ENCODE results near the gene CELF3.
"Not testable (repeated sequence)": the region's sequence is repeated elsewhere in the genome, so short reads cannot be mapped to it uniquely, and the experiment has no call there.

CELF3 gene

GRCh38 chr1:151673407-151673806 lies 43.2 kb downstream of the CELF3 start:
- in situ Hi-C loops (cut with MboI; ENCODE audit: low sequenced_read_pairs, unreplicated experiment), result no loop called here
- DNase-seq (ENCODE audit: low spot score), result no peak
- no peak for TF ChIP-seq CTCF (IDR thresholded peaks at IDR 0.05; ENCODE audit: borderline replicate concordance, control extremely low read depth, extremely low read depth, insufficient read depth, missing control alignments)

GRCh38 chr1:151670036-151670675 lies 46.4 kb downstream of the CELF3 start:
- in situ Hi-C loops (cut with MboI; ENCODE audit: low sequenced_read_pairs, unreplicated experiment); DNase-seq (ENCODE audit: low spot score): not testable (repeated sequence)

GRCh38 chr1:151668090-151668489 lies 48.5 kb downstream of the CELF3 start:
- in situ Hi-C loops (cut with MboI; ENCODE audit: low sequenced_read_pairs, unreplicated experiment), result no loop called here
- DNase-seq (ENCODE audit: low spot score), result no peak
- no peak for TF ChIP-seq CTCF (IDR thresholded peaks at IDR 0.05; ENCODE audit: borderline replicate concordance, control extremely low read depth, extremely low read depth, insufficient read depth, missing control alignments)

GRCh38 chr1:151661751-151662150 lies 54.9 kb downstream of the CELF3 start:
- DNase-seq (ENCODE audit: low spot score), result no peak
- TF ChIP-seq CTCF (IDR thresholded peaks at IDR 0.05; ENCODE audit: borderline replicate concordance, control extremely low read depth, extremely low read depth, insufficient read depth, missing control alignments), result no peak
- in situ Hi-C loops (cut with MboI; ENCODE audit: low sequenced_read_pairs, unreplicated experiment), result no loop called here

GRCh38 chr1:151655371-151655770 lies 61.2 kb downstream of the CELF3 start:
- in situ Hi-C loops (cut with MboI; ENCODE audit: low sequenced_read_pairs, unreplicated experiment), result no loop called here
- DNase-seq (ENCODE audit: low spot score), result no peak
- TF ChIP-seq CTCF (IDR thresholded peaks at IDR 0.05; ENCODE audit: borderline replicate concordance, control extremely low read depth, extremely low read depth, insufficient read depth, missing control alignments), result no peak

GRCh38 chr1:151653397-151653796 lies 63.2 kb downstream of the CELF3 start:
- in situ Hi-C loops (cut with MboI; ENCODE audit: low sequenced_read_pairs, unreplicated experiment), result no loop called here
- DNase-seq (ENCODE audit: low spot score), result no peak
- TF ChIP-seq CTCF (IDR thresholded peaks at IDR 0.05; ENCODE audit: borderline replicate concordance, control extremely low read depth, extremely low read depth, insufficient read depth, missing control alignments), result no peak
